ENCODE data around the gene ZNF716.
"Not testable (repeated sequence)": the region's sequence is repeated elsewhere in the genome, so short reads cannot be mapped to it uniquely, and the experiment has no call there.

GRCh38 chr7:57495111-57495510 is 45.1 kb downstream of the ZNF716 start:
- not testable (repeated sequence) for TF ChIP-seq EZH2 (IDR thresholded peaks at IDR 0.05; ENCODE audit: borderline replicate concordance); EZH2phosphoT487 (IDR thresholded peaks at IDR 0.05; ENCODE audit: low read depth, severe bottlenecking, unreplicated experiment)

Measured in hepatocyte (in vitro differentiated cells).